Hematopoietic multipotent progenitor cell treated with erythropoietin and hydrocortisone succinate and interleukin-3 and kit ligand, for 6 days (in vitro differentiated cells): ENCODE data around the gene SCART1.
"Not testable (repeated sequence)": the region's sequence is repeated elsewhere in the genome, so short reads cannot be mapped to it uniquely, and the experiment has no call there.

Experiments used
- DNase-seq: peaks from one replicate; pipeline ENCODE4 v3.0.0-alpha.2; 2015

SCART1 gene

GRCh38 chr10:133456041-133456951 is 2.6 kb downstream of the SCART1 start:
- no peak for DNase-seq

DNA sequence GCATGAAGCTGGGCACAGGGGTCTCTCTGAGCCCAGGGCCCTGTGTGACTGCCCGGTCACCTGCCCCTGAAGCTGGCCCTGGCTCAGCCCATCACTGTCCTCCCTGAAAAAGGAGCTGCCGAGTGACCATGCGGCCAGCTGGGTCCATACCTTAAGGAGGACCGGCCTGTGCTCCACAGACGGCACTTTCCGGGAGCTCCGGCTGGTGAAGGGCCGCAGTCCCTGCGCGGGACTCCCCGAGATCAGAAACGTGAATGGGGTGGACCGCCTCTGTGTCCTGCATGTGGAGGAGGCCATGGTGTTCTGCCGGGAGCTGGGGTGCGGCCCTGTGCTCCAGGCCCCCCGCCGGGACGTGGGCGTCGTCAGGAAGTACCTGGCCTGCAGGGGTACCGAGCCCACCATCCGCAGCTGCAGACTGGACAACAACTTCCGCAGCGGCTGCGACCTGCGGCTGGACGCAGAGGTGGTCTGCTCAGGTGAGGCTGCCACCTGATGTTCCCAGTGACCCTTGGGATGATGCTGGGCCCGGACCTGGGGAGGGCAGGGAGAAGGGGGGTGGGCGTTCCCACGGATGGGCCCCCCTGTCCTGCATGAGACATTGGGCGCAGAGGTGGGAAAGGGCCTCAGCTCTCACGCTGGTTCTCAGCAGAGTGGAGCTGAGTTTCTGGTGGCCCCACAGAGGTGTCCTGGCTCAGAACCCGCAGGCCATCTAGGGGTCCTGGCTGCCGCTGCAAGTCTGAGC is 3.5 kb downstream of the SCART1 start:
- DNase-seq: no peak

- no peak for DNase-seq
Observed at GRCh38 chr10:133458021-133458709, 4.4 kb downstream of the SCART1 start.

- no peak for DNase-seq
Observed at GRCh38 chr10:133458710-133459453, 5.1 kb downstream of the SCART1 start.

GRCh38 chr10:133459454-133460207 is 5.9 kb downstream of the SCART1 start:
- DNase-seq: no peak

DNA sequence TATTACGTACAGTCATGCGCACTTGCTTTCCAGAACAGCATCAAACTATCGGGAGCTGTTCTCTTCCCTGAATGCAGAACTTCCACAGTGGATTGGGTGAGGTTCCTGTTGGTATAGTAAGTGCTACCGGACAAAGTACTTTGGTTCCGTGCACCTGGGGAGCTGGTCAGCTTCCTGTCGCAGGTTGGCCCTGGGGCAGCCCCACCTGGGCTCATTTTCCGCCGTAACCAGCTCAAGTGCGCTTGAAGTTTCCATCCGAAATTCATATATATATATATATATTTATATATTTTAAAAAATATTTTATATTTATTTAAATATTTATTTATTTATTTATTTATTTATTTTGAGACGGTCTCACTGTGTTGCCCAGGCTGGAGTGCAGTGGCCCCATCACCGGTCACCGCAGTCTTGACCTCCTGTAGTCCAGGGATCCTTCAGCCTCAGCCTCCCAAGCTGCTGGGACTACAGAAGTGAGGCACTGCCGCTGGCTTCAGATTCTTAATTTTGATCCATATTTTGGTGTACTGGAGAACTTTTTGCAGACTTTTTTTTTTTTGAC is 6.5 kb downstream of the SCART1 start:
- no peak for DNase-seq

DNA sequence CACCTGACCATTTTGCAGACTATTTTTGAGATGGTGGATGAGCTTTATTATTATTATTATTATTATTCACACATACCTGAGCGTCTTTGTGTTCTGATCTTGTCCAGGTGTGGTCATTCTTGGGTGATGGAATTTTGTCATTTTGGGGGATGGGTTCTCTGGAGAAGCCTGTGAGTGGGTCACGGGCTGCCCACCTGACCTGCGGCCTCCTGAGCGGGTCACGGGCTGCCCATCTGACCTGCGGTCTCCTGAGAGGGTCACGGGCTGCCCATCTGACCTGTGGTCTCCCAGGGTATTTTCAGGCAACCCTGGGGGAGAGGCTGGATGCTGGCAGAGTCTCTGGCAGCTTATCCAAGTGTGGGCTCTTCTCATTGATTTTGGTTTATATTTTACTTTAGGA is 7.3 kb downstream of the SCART1 start:
- no peak for DNase-seq

DNA sequence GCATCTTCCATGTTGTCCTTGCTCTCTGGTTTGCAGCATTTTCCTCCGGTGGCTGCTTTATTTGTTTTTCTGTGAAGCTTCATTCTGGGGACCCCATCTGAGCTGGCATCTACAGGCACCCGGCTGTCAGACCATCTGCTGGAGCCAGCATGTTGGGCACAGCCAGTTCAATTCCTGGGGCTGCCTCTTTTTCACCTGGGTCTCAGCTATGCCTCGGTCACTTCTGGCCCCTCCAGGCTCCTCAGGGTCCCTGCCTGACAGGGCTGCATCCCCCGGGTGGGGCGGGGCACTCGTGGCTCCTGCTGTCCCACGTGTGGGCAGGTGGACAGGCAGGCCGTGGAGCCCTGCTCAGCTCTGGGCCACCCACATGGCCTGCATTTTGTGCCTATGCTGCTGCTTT is 8.1 kb downstream of the SCART1 start:
- DNase-seq: no peak

DNA sequence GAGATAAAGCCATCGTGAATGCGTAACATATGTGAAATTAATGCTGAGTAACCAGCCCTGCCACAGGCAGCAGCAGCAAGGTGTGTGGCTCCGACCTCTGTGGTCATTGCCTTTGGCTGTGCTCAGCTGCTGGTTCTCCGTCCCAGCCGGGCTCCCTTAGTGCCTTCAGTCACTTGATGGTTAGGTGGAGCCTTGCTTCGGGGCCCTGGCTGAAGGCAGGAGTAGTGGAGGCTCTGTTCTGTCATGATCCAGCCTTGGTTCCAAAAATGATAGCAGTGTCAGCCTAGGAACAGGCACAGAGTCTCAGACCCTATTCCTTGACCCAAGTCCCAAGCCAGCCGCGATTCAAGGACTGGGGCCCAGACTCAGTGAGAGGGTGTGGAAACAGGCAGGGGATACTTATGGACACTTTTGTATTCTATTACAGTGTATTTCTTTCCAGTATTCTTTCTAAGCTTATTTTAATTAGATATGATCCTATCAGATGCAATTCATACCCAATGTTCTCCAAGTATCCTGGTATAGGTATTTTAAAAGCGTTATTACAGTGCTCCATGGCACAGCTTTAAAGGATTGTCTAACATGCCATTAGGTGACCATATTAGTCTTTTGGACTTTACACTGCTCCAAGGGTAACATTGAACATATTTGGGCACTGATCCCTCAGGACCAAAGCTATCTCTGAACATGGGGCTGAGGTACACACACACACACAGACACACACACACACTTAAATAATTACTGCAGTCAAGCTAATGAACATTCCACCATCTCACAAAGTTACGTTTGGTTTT is 9.0 kb downstream of the SCART1 start:
- no peak for DNase-seq

DNA sequence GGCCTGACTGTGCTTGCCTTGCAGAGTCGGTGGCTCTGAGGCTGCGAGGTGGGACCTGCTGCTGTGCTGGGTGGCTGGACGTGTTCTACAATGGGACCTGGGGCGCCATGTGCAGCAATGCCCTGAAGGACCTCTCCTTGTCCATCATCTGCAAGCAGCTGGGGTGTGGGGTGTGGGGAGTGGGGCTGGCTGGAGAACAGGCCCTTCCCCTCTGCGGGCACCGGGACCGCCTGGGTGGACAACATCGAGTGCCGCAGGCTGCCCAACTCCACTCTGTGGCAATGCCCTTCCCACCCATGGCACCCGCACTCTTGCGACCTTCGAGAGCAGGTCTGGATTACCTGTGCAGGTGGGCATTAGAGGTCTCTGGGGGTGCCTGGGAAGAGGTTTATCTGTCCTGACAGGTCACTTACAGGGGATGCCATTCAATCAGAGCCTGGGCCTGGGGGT is 10.9 kb downstream of the SCART1 start:
- no peak for DNase-seq

DNA sequence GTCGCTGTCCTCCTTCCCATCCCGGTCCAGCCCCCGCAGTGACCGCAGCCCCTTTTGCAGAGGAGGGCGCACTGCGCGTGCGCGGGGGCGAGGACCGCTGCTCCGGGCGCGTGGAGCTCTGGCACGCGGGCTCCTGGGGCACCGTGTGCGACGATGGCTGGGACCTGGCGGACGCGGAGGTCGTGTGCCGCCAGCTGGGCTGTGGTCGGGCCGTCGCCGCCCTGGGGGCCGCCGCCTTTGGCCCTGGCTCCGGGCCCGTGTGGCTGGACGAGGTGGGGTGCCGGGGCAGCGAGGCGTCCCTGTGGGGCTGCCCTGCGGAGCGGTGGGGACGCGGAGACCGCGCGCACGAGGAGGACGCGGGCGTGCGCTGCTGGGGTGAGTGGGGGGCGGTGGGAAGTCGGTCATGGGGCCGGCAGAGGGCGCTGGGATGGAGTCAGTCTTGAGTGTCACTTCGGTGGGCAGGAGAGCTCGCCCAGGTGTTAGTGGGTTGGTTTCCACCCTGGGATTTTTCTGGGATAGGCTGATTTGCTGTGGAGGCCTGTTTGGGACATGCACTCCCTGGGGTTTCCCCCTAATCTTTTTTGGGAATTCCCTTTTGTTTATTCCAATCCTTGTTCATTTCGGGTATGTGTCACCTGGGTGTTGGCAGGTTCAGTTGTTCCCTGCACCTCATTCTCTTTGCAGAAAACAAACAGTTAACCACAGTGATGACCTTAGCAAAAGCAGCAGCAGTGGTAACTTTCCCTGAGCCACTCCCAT is 11.6 kb downstream of the SCART1 start:
- no peak for DNase-seq

DNA sequence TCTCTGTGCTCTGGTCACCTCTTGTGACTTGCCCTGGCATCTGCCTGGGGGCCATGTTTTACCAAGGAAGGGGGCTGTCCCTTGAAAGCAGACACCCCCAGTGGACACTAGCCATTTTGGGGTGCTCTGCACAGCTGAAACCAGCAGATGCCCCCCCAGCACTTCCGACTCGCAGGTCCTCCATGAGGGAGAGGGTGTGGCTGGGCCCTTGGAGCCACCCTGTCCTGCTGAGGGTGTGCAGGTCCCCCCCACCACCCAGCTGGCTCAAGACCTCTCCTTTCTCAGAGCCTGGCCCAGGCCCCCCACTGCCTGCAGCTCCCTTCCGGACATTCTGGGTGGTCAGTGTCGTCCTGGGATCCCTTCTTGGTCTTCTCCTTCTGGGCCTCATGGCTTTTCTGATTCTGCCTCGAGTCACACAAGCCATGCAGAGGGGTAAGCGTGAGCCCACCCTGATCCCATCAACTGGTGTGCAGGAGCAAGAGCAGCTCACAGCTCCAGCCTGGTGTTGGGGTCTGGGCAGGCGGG is 12.3 kb downstream of the SCART1 start:
- DNase-seq: no peak

DNA sequence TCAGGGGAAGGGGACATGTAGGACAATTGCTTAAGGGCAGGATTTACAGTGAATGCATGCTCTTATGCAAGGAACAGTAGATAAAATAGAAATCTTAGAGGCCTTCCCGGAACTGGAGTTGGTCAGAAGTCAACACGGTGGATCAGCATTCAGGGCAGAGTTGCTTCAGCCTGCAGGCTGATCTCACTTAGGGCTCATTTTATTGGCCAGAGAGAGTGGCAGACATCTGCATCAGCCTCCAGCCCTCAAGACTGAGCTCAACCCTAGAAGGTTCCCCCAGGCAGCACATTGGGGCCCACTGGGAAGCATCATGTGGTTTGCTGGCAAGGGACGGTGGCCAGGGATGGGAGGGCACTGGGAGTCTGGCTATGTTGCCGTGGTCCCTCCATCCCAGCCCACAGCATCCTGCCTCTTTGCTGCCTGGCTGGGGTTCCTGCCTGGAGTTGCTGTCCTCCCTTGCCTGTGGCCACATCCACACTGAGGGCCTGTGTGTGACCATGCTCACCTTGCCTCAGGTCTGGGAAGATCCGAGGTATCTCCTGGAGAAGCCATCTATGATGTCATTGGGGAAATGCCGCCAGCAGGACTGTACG is 13.0 kb downstream of the SCART1 start:
- no peak for DNase-seq

GRCh38 chr10:133467286-133467911 is 13.7 kb downstream of the SCART1 start:
- no peak for DNase-seq

GRCh38 chr10:133469205-133469604 is 15.5 kb downstream of the SCART1 start:
- DNase-seq: not testable (repeated sequence)

DNA sequence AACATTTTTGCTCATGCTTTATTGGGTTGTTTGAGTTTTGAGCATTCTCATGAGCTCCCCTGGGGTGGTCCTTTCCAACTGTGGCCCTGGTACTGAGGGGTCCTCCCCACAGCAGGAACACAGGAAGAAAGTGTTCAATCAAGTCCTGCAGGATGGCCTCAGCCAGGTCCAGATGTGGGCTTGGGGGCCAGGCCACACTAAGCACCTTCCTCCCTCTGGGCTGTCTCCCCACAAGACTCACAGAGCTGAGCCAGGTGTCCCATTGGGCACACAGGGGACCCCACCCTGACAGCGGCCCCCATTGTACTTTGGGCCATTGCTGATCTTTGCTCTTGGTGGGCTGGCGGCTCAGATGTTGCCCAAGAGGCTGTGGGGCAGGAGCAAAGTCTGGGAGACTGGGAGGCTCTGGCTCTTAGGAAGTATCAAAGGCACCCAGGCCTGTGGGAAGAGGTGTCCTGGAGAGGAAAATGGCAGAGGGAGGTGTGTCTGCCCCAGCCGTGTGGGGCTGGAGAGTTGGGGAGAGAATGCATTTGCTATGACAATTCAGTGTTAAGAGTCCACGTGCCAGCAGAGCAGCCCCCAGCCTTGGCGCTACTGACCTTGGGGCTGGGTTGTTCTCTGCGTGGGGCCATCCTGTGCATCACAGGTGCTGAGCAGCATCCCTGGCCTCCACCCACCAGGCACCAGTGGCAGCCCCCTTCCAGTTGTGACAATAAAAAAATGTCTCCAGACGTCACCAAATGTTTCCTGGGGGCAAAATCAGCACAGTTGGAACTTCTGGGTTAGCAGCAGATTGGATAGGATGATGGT is 17.8 kb downstream of the SCART1 start:
- DNase-seq: no peak

DNA sequence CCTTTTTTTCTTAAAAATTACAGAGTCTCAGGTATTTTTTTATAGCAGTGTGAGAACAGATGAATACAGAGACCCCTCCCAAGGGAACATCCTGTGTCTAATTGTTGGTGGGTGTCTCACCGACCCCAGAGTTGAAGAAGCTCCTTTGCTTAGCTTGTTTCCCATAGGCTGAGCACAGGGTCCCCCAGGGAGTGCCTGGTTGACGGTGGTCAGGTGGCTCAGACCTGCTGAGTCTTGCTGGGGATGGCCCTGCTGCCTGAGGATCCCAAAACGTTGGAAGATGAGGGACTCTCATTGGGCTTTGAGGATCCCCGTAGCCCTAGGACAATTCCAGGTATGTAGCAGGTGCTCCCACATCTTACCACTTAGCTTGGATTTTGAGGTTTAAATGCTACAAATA is 19.5 kb downstream of the SCART1 start:
- no peak for DNase-seq

DNA sequence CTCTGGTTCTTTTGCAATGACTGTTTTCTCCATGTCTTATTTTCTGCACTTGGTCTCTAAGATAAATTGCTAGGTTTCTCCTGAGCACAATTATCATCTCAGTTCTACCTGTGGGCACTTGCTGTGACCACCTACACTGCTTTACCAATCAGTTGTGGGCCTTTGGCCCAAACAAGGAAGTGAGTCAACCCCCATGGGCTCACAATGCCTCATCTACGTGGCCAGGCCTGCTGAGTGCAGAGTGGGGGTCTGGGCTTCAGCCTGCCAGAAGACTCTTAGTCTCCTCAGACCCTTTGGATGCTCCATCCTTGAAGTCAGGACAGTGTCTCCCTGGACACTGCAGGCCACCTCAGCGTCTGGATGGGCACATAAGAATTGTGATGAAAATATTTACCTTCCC is 20.3 kb downstream of the SCART1 start:
- DNase-seq: no peak
